ENCODE data around the gene TRAPPC11.

DNA sequence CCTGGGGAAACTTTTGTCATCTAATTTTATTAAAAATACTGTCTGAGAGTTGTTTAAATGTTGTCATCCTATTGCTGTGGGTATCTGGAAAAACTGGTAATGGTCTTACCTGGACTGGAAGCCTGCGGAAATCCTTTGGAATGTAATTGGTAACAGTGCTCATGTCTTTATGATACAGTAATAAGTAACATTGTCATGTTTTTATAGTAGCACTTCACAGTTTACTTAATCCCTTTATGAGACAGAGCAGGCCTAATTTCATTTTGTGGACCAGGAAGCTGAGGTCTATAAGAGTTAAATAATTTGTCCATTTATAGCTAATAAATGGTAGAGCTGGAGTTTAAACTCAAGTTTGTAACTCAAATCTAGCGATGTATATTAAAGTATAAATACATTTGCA, 88.3 kb downstream of the TRAPPC11 start:
- no peak for TF ChIP-seq EZH2 (IDR thresholded peaks at IDR 0.05; ENCODE audit: low read depth, unreplicated experiment)
- TF ChIP-seq, protein P1, sequence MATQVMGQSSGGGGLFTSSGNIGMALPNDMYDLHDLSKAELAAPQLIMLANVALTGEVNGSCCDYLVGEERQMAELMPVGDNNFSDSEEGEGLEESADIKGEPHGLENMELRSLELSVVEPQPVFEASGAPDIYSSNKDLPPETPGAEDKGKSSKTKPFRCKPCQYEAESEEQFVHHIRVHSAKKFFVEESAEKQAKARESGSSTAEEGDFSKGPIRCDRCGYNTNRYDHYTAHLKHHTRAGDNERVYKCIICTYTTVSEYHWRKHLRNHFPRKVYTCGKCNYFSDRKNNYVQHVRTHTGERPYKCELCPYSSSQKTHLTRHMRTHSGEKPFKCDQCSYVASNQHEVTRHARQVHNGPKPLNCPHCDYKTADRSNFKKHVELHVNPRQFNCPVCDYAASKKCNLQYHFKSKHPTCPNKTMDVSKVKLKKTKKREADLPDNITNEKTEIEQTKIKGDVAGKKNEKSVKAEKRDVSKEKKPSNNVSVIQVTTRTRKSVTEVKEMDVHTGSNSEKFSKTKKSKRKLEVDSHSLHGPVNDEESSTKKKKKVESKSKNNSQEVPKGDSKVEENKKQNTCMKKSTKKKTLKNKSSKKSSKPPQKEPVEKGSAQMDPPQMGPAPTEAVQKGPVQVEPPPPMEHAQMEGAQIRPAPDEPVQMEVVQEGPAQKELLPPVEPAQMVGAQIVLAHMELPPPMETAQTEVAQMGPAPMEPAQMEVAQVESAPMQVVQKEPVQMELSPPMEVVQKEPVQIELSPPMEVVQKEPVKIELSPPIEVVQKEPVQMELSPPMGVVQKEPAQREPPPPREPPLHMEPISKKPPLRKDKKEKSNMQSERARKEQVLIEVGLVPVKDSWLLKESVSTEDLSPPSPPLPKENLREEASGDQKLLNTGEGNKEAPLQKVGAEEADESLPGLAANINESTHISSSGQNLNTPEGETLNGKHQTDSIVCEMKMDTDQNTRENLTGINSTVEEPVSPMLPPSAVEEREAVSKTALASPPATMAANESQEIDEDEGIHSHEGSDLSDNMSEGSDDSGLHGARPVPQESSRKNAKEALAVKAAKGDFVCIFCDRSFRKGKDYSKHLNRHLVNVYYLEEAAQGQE (IDR thresholded peaks at IDR 0.05; ENCODE audit: unreplicated experiment) = no peak
- TF ChIP-seq, protein P2, sequence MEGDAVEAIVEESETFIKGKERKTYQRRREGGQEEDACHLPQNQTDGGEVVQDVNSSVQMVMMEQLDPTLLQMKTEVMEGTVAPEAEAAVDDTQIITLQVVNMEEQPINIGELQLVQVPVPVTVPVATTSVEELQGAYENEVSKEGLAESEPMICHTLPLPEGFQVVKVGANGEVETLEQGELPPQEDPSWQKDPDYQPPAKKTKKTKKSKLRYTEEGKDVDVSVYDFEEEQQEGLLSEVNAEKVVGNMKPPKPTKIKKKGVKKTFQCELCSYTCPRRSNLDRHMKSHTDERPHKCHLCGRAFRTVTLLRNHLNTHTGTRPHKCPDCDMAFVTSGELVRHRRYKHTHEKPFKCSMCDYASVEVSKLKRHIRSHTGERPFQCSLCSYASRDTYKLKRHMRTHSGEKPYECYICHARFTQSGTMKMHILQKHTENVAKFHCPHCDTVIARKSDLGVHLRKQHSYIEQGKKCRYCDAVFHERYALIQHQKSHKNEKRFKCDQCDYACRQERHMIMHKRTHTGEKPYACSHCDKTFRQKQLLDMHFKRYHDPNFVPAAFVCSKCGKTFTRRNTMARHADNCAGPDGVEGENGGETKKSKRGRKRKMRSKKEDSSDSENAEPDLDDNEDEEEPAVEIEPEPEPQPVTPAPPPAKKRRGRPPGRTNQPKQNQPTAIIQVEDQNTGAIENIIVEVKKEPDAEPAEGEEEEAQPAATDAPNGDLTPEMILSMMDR (conservative IDR thresholded peaks at IDR 0.05; ENCODE audit: low read depth in 2 of 2) = no peak
- no peak for TF ChIP-seq CREB1 (CRISPR knock-in tag; IDR thresholded peaks at IDR 0.05; ENCODE audit: low read depth)
- TF ChIP-seq EZH2phosphoT487 (IDR thresholded peaks at IDR 0.05; ENCODE audit: unreplicated experiment) = no peak
- no peak for TF ChIP-seq POLR2AphosphoS5 (IDR thresholded peaks at IDR 0.05; ENCODE audit: low read depth)
- TF ChIP-seq ZNF114 (CRISPR knock-in tag; IDR thresholded peaks at IDR 0.05) = no peak

Measured in GM23338 (cell line).